BLaER1 treated with 17β-estradiol and CSF1 and Interleukin-3, amounts not matched to agents 10 nM and 100 nM (cell line): ENCODE data around the gene ACBD6.

Experiments used
- H3K27ac ChIP-seq, 11 experiments: shearing (Covaris generic); formaldehyde crosslinking; 2 replicates each; pipeline ENCODE4 v1.8.1; 2022
- H3K27me3 ChIP-seq, 11 experiments: shearing (Covaris generic); formaldehyde crosslinking; 2 replicates each; pipeline ENCODE4 v1.8.1; 2022
- H3K36me3 ChIP-seq, 11 experiments: shearing (Covaris generic); formaldehyde crosslinking; 2 replicates each; pipeline ENCODE4 v1.8.1; 2022
- H3K4me1 ChIP-seq, 10 experiments: shearing (Covaris generic); formaldehyde crosslinking; 2 replicates each; pipeline ENCODE4 v1.8.1; 2022
- H3K4me2 ChIP-seq, 11 experiments: shearing (Covaris generic); formaldehyde crosslinking; 2 replicates each; pipeline ENCODE4 v1.8.1; 2022
- H3K4me3 ChIP-seq, 10 experiments: shearing (Covaris generic); formaldehyde crosslinking; 2 replicates each; pipeline ENCODE4 v1.8.1; 2022
- H3K9ac ChIP-seq, 11 experiments: shearing (Covaris generic); formaldehyde crosslinking; 2 replicates each; pipeline ENCODE4 v1.8.1; 2022
- H3K9me3 ChIP-seq, 11 experiments: shearing (Covaris generic); formaldehyde crosslinking; replicated peaks in 1 of 11; 2 replicates each; pipeline ENCODE4 v1.8.1; 2022
- H4K20me1 ChIP-seq, 11 experiments: shearing (Covaris generic); formaldehyde crosslinking; 2 replicates each; pipeline ENCODE4 v1.8.1; 2022
- Cebpa-rat ChIP-seq, 11 experiments: shearing (Covaris generic); IDR thresholded peaks; 2 replicates each; pipeline ENCODE4 v1.8.1; 2022

ACBD6 gene

GRCh38 chr1:180542113-180542837, 39.9 kb upstream of the ACBD6 start:
- Histone ChIP-seq H3K4me1 (peaks cover 0 to under 1% (median 0%) of the 10 kb centered on the region in 10 experiments; a peak in 1 of 20 replicates), H3K36me3 (no peaks in the 10 kb centered on the region), H3K27ac (no peak overlapping the region), H3K9me3 (no peaks in the 10 kb centered on the region), H4K20me1 (no peaks in the 10 kb centered on the region), H3K4me3 (no peak overlapping the region), H3K4me2 (no peak overlapping the region), H3K27me3 (no peaks in the 10 kb centered on the region), H3K9ac (no peak overlapping the region)
- TF ChIP-seq Cebpa-rat (IDR thresholded peaks at IDR 0.05) = no peak

- Histone ChIP-seq H3K9me3 (no peaks in the 10 kb centered on the region), H3K4me1 (peaks cover 0 to 10% (median 5%) of the 10 kb centered on the region in 10 experiments; a peak in 9 of 20 replicates), H3K4me2 (no peak overlapping the region), H3K36me3 (no peaks in the 10 kb centered on the region), H3K9ac (no peak overlapping the region), H3K4me3 (no peak overlapping the region), H3K27ac (no peak overlapping the region), H4K20me1 (no peaks in the 10 kb centered on the region), H3K27me3 (no peaks in the 10 kb centered on the region)
- no peak for TF ChIP-seq Cebpa-rat (IDR thresholded peaks at IDR 0.05)
Observed at GRCh38 chr1:180540697-180541594, 38.6 kb upstream of the ACBD6 start.

- no peak for TF ChIP-seq Cebpa-rat (IDR thresholded peaks at IDR 0.05)
- Histone ChIP-seq H3K27me3 (no peaks in the 10 kb centered on the region), H3K4me3 (no peak overlapping the region), H4K20me1 (no peaks in the 10 kb centered on the region), H3K27ac (no peak overlapping the region), H3K9ac (no peak overlapping the region), H3K36me3 (no peaks in the 10 kb centered on the region), H3K4me2 (no peak overlapping the region), H3K9me3 (no peaks in the 10 kb centered on the region), H3K4me1 (peaks cover 0 to 10% (median 5%) of the 10 kb centered on the region in 10 experiments; a peak in 9 of 20 replicates)
Observed at GRCh38 chr1:180539136-180539535, 36.8 kb upstream of the ACBD6 start.

- TF ChIP-seq Cebpa-rat (IDR thresholded peaks at IDR 0.05) = no peak
- H3K27me3 ChIP-seq = no peaks in the 10 kb centered on the region
- no peak overlapping the region for H3K4me3 ChIP-seq
- peaks cover 0 to 10% (median 5%) of the 10 kb centered on the region in 10 experiments; a peak in 9 of 20 replicates for H3K4me1 ChIP-seq
- no peaks in the 10 kb centered on the region for H3K36me3 ChIP-seq
- no peaks in the 10 kb centered on the region for H4K20me1 ChIP-seq
- peak overlapping the region in 7 of 11 experiments; percentile 6 to 26 (median 11); a peak in 6 of 22 replicates for H3K4me2 ChIP-seq
- H3K9ac ChIP-seq = no peak overlapping the region
- H3K27ac ChIP-seq = no peak overlapping the region
- H3K9me3 ChIP-seq = no peaks in the 10 kb centered on the region
Observed at GRCh38 chr1:180536821-180537372, 34.5 kb upstream of the ACBD6 start.

GRCh38 chr1:180535418-180535999, 33.1 kb upstream of the ACBD6 start:
- Histone ChIP-seq H3K9me3 (no peaks in the 10 kb centered on the region), H3K27ac (no peak overlapping the region), H3K36me3 (no peaks in the 10 kb centered on the region), H4K20me1 (no peaks in the 10 kb centered on the region), H3K4me3 (no peak overlapping the region), H3K4me1 (peaks cover 0 to 10% (median 5%) of the 10 kb centered on the region in 10 experiments; a peak in 9 of 20 replicates), H3K27me3 (no peaks in the 10 kb centered on the region), H3K4me2 (no peak overlapping the region), H3K9ac (no peak overlapping the region)
- TF ChIP-seq Cebpa-rat (IDR thresholded peaks at IDR 0.05) = no peak

- no peaks in the 10 kb centered on the region for H4K20me1 ChIP-seq
- H3K4me1 ChIP-seq = peaks cover 0 to 10% (median 5%) of the 10 kb centered on the region in 10 experiments; a peak in 9 of 20 replicates
- H3K9ac ChIP-seq = no peak overlapping the region
- no peak overlapping the region for H3K4me3 ChIP-seq
- no peaks in the 10 kb centered on the region for H3K9me3 ChIP-seq
- no peaks in the 10 kb centered on the region for H3K27me3 ChIP-seq
- no peaks in the 10 kb centered on the region for H3K36me3 ChIP-seq
- TF ChIP-seq Cebpa-rat (IDR thresholded peaks at IDR 0.05) = no peak
- no peak overlapping the region for H3K27ac ChIP-seq
- H3K4me2 ChIP-seq = no peak overlapping the region
Observed at GRCh38 chr1:180534214-180534613, 31.8 kb upstream of the ACBD6 start.

GRCh38 chr1:180533266-180533987, 31.1 kb upstream of the ACBD6 start:
- Histone ChIP-seq H3K4me1 (peaks cover 0 to 10% (median 5%) of the 10 kb centered on the region in 10 experiments; a peak in 9 of 20 replicates), H3K27me3 (no peaks in the 10 kb centered on the region), H3K4me3 (no peak overlapping the region), H3K9ac (no peak overlapping the region), H3K27ac (no peak overlapping the region), H4K20me1 (no peaks in the 10 kb centered on the region), H3K36me3 (no peaks in the 10 kb centered on the region), H3K9me3 (no peaks in the 10 kb centered on the region), H3K4me2 (no peak overlapping the region)
- no peak for TF ChIP-seq Cebpa-rat (IDR thresholded peaks at IDR 0.05)

- Histone ChIP-seq H3K36me3 (no peaks in the 10 kb centered on the region), H3K27me3 (no peaks in the 10 kb centered on the region), H3K27ac (no peak overlapping the region), H3K4me3 (no peak overlapping the region), H3K9me3 (no peaks in the 10 kb centered on the region), H3K4me2 (no peak overlapping the region), H4K20me1 (no peaks in the 10 kb centered on the region), H3K4me1 (peaks cover 0 to 10% (median 5%) of the 10 kb centered on the region in 10 experiments; a peak in 9 of 20 replicates), H3K9ac (no peak overlapping the region)
- no peak for TF ChIP-seq Cebpa-rat (IDR thresholded peaks at IDR 0.05)
Observed at GRCh38 chr1:180532854-180533253, 30.5 kb upstream of the ACBD6 start.
